ENCODE data around the gene CFAP54.

- TF ChIP-seq EZH2 (IDR thresholded peaks at IDR 0.05; ENCODE audit: borderline replicate concordance, low read length) (no peak), CTCF (conservative IDR thresholded peaks at IDR 0.05 in 1 of 2, IDR thresholded peaks at IDR 0.05 in 1 of 2; ENCODE audit: extremely low read depth in 1 of 2, insufficient read depth in 1 of 2, low read depth in 1 of 2, low read length in 2 of 2) (no peak)
Observed at GRCh38 chr12:96807741-96808140, 318.4 kb downstream of the CFAP54 start.

Data from mammary epithelial cell (primary cell).